ENCODE data around the gene CYTH3. TPM values are rescaled to one million over a fixed set of nuclear protein-coding genes. Genes with fewer than 3 reads are reported as not detected.

CYTH3 gene
- total and polyA plus RNA-seq, 8 donors, result 3.4 to 12.5 (median 4.5) TPM

- intact Hi-C loops (cut with DNase I), result no loop called here
- Histone ChIP-seq H3K4me3 (no peak overlapping the region), H3K27ac (no peak overlapping the region), H3K9me3 (no peaks in the 10 kb centered on the region), H3K36me3 (no peaks in the 10 kb centered on the region), H3K4me1 (no peaks in the 10 kb centered on the region), H3K27me3 (no peaks in the 10 kb centered on the region)
- ATAC-seq, result no peak
- 88 to 91% methylated on average over 20 of the region's 20 CpGs for WGBS, 2 donors
- no peak for FAIRE-seq
- no peak for DNase-seq
- no peak for TF ChIP-seq CTCF (IDR thresholded peaks at IDR 0.05)
Measured at GRCh38 chr7:6172224-6172909, 100.1 kb downstream of the CYTH3 start.

GRCh38 chr7:6171532-6172223, 100.7 kb downstream of the CYTH3 start:
- Histone ChIP-seq H3K27me3 (no peaks in the 10 kb centered on the region), H3K36me3 (no peaks in the 10 kb centered on the region), H3K4me3 (no peak overlapping the region), H3K27ac (no peak overlapping the region), H3K4me1 (no peaks in the 10 kb centered on the region), H3K9me3 (no peaks in the 10 kb centered on the region)
- DNase-seq, result no peak
- ATAC-seq, result no peak
- no peak for FAIRE-seq
- 83 to 85% methylated on average over 22 of the region's 22 CpGs for WGBS, 2 donors
- no peak for TF ChIP-seq CTCF (IDR thresholded peaks at IDR 0.05)
- intact Hi-C loops (cut with DNase I), result no loop called here

GRCh38 chr7:6170571-6171531, 101.6 kb downstream of the CYTH3 start:
- no peaks in the 10 kb centered on the region for H3K27me3 ChIP-seq
- no peak overlapping the region for H3K27ac ChIP-seq
- H3K36me3 ChIP-seq, result no peaks in the 10 kb centered on the region
- DNase-seq (peak in 1 of 6 donors; percentile 62), ATAC-seq (peak in 3 of 4 donors; percentile 35 to 49 (median 38)), FAIRE-seq (no peak)
- intact Hi-C loops (cut with DNase I), result no loop called here
- H3K9me3 ChIP-seq, result no peaks in the 10 kb centered on the region
- no peak for TF ChIP-seq CTCF (IDR thresholded peaks at IDR 0.05)
- no peaks in the 10 kb centered on the region for H3K4me1 ChIP-seq
- peak overlapping the region in 1 of 4 donors; percentile 15 for H3K4me3 ChIP-seq
- 86 to 90% methylated on average over 59 of the region's 59 CpGs for WGBS, 2 donors

GRCh38 chr7:6169805-6170520, 102.5 kb downstream of the CYTH3 start:
- no peak overlapping the region for H3K27ac ChIP-seq
- DNase-seq (no peak), ATAC-seq (peak in 1 of 4 donors; percentile 35), FAIRE-seq (no peak)
- no peaks in the 10 kb centered on the region for H3K27me3 ChIP-seq
- H3K9me3 ChIP-seq, result no peaks in the 10 kb centered on the region
- H3K4me3 ChIP-seq, result peak overlapping the region in 1 of 4 donors; percentile 15
- intact Hi-C loops (cut with DNase I), result no loop called here
- 87 to 93% methylated on average over 36 of the region's 36 CpGs for WGBS, 2 donors
- no peaks in the 10 kb centered on the region for H3K4me1 ChIP-seq
- H3K36me3 ChIP-seq, result peaks cover 0 to 1% (median 0%) of the 10 kb centered on the region in 3 donors
- TF ChIP-seq CTCF (IDR thresholded peaks at IDR 0.05), result no peak
